Small intestine (tissue), 16 donors: Measurements from ENCODE around the gene KHDC3L. TPM values are rescaled to one million over a fixed set of nuclear protein-coding genes. Genes with fewer than 3 reads are reported as not detected.

Experiments
- DNase-seq, 2 donors: peaks; one replicate each; pipeline versions ENCODE4 v3.0.0 to v3.0.0-alpha.2; 2013
- FAIRE-seq: peaks from 2 replicates; lab custom pipeline; 2012; peaks lifted over from hg19 to GRCh38; lab: Jason Lieb, UNC
- H3K27ac ChIP-seq, 3 donors: one replicate each; pipeline ENCODE4 v1.5.1; 2013; ENCODE audit warnings: low read length in 2 of 3, mild to moderate bottlenecking in 2 of 3, control low read depth in 1 of 3, inconsistent platforms in 1 of 3, low read depth in 1 of 3, moderate library complexity in 1 of 3
- H3K27me3 ChIP-seq, 3 donors: one replicate each; pipeline ENCODE4 v1.6.1; 2013; ENCODE audit warnings: low read length in 3 of 3, inconsistent platforms in 1 of 3; ENCODE audit not compliant: control insufficient read depth in 3 of 3, insufficient read depth in 3 of 3
- H3K36me3 ChIP-seq, 3 donors: one replicate each; pipeline ENCODE4 v1.6.1; 2013; ENCODE audit warnings: low read length in 3 of 3, inconsistent platforms in 1 of 3, low read depth in 1 of 3, mild to moderate bottlenecking in 1 of 3, moderate library complexity in 1 of 3; ENCODE audit not compliant: control insufficient read depth in 3 of 3, insufficient read depth in 2 of 3
- H3K4me1 ChIP-seq, 3 donors: one replicate each; pipeline ENCODE4 v1.6.1; 2013; ENCODE audit warnings: low read length in 2 of 3, inconsistent platforms in 1 of 3, low read depth in 1 of 3, mild to moderate bottlenecking in 1 of 3, moderate library complexity in 1 of 3; ENCODE audit not compliant: control insufficient read depth in 3 of 3, insufficient read depth in 2 of 3
- H3K4me3 ChIP-seq, 3 donors: one replicate each; pipeline ENCODE4 v1.5.1; 2013; ENCODE audit warnings: low read length in 3 of 3, control low read depth in 1 of 3, inconsistent platforms in 1 of 3, low read depth in 1 of 3, mild to moderate bottlenecking in 1 of 3, moderate library complexity in 1 of 3
- H3K9me3 ChIP-seq, 2 donors: one replicate each; pipeline ENCODE4 v1.6.1; 2013; ENCODE audit warnings: low read depth in 1 of 2, low read length in 1 of 2; ENCODE audit not compliant: control insufficient read depth in 2 of 2, insufficient read depth in 1 of 2
- WGBS, 3 donors: extraction: QIAGEN DNeasy Blood & Tissue Kit; methylation state at CpG; one replicate each; pipeline ENCODE4 v1.1.7; 2013; 5-methylcytosine and 5-hydroxymethylcytosine counted together
- long read RNA-seq, 10 donors: transcript quantifications; one replicate each; lab custom pipeline, GENCODE V29; 2026
- polyA plus RNA-seq, 4 donors: library from polyadenylated mRNA; stranded (reverse) in 3 of 4; unstranded in 1 of 4; fragments of 200-250 nt in 3 of 4; fragments of 120-200 nt in 1 of 4; gene quantifications; one replicate each; pipeline versions ENCODE4 v1.2.1 to v1.2.3, GENCODE V29; 2013
- donor health status: healthy with polysubstance abuse.
- donor health status: control.
- donor health status: control.
- donor health status: Bipolar disorder and iron deficiency.
- donor health status: healthy.

The KHDC3L gene
- not detected for polyA plus RNA-seq
- long read RNA-seq, donor 1 = 0 reads
- long read RNA-seq, donor 2 = 0 reads
- long read RNA-seq, donor 3 = 0 reads
- long read RNA-seq, donor 4 = 0 reads
- long read RNA-seq, donor 5 = 0 reads
- long read RNA-seq, donor 6 = 0 reads
- long read RNA-seq, donor 7 = 0 reads
- long read RNA-seq, donor 8 = 0 reads
- long read RNA-seq, donor 9 = 0 reads
- long read RNA-seq, donor 10 = 0 reads

GRCh38 chr6:73362358-73362757, at the start of gene KHDC3L:
Gene KHDC3L (plus strand): TSS chr6:73362658. CDS start chr6:73362730, 72 bp downstream.
- WGBS, 3 donors = 89 to 91% (median 91%) methylated on average over 23 of the region's 23 CpGs
- Histone ChIP-seq H3K4me1 (no peaks in the 10 kb centered on the region), H3K27me3 (no peaks in the 10 kb centered on the region), H3K9me3 (peaks cover 0 to 9% of the 10 kb centered on the region in 2 donors), H3K36me3 (no peaks in the 10 kb centered on the region), H3K27ac (no peak within 1 kb of the TSS), H3K4me3 (no peak within 1 kb of the TSS)
- FAIRE-seq (no peak), DNase-seq (no peak)

- 17 to 45% (median 40%) methylated on average over 55 to 61 of the region's 61 CpGs for WGBS, 3 donors
- H3K4me3 ChIP-seq = no peak overlapping the region
- H3K36me3 ChIP-seq = no peaks in the 10 kb centered on the region
- H3K27ac ChIP-seq = no peak overlapping the region
- DNase-seq = peak in 1 of 2 donors; percentile 28
- no peaks in the 10 kb centered on the region for H3K4me1 ChIP-seq
- H3K27me3 ChIP-seq = peaks cover 0 to 20% (median 10%) of the 10 kb centered on the region in 3 donors
- no peak for FAIRE-seq
- H3K9me3 ChIP-seq = peaks cover 0 to 22% of the 10 kb centered on the region in 2 donors
Measured at GRCh38 chr6:73314577-73315492, 47.6 kb upstream of the KHDC3L start.

DNA sequence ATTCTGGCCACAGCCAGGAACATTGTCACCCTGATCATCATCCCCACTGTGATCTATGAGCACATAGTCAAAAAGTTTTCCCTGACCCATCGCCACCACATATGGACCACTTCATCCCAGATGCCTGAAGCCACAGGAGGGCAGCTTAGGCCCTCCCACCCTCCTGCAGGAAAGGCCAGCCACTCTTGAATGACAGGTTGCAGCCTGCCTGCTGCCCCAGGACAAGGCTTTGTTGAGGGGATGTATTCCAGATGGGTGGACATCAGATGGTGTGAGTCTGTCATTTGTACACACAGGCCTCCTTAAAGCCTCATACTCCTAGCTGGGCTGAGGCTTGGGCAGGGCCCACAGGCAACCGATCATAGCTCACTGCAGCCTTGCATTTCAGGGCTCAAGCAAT, 39.1 kb upstream of the KHDC3L start:
- no peak for FAIRE-seq
- WGBS, 3 donors = 80 to 96% (median 95%) methylated on average over 2 of the region's 2 CpGs

DNA sequence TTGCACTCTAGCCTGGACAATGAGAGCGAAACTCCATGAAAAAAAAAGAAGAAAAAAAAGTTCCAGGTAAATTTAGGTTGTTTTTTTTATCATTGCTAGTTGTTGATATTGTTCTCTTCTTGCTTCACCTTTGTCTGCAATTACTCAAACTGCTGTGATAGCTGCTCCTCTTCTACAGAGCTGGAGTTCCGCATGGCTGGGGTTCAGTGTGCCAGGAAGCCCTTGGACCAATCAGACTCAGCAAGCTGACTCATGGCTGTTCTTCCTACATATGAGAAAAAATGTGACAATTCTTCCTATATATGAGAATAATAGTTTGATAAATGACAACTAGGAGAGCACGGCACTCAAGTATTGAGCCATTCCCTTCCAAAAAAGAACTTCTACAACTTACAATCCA, 36.8 kb upstream of the KHDC3L start:
- 83 to 91% (median 89%) methylated on average over 3 of the region's 3 CpGs for WGBS, 3 donors
- H3K4me1 ChIP-seq = no peaks in the 10 kb centered on the region
- no peaks in the 10 kb centered on the region for H3K36me3 ChIP-seq
- H3K4me3 ChIP-seq = no peak overlapping the region
- H3K27ac ChIP-seq = no peak overlapping the region
- no peak for DNase-seq
- no peak for FAIRE-seq
- peaks cover 0 to 2% (median 2%) of the 10 kb centered on the region in 3 donors for H3K27me3 ChIP-seq
- no peaks in the 10 kb centered on the region for H3K9me3 ChIP-seq

More for the DNA sequence above, 39.1 kb upstream of the KHDC3L start:
- Histone ChIP-seq H3K27ac (no peak overlapping the region), H3K27me3 (no peaks in the 10 kb centered on the region), H3K4me3 (no peak overlapping the region), H3K36me3 (no peaks in the 10 kb centered on the region), H3K4me1 (no peaks in the 10 kb centered on the region), H3K9me3 (peaks cover 0 to 12% of the 10 kb centered on the region in 2 donors)
- DNase-seq = no peak

DNA sequence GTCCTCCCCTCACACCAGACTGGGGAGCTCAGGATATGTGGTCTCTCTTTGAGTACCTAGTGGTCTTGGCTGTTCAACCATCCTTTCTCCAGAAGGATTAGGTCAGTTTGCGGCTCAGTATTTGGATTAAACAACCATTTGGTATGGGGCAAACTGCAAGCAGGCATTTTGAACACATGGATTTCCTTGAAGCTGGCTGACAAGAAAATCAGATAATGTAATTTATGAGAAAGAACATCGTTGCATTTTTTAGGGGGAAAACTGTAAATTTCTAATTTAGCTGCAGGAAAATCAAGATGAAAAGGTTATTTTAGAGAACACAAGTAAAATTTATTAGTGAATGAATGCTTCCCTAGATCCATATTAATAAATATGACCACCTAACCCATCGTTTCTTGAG, 33.7 kb upstream of the KHDC3L start:
- DNase-seq (no peak), FAIRE-seq (no peak)
- WGBS, 3 donors = 57 to 68% (median 59%) methylated on average over 3 of the region's 3 CpGs
- Histone ChIP-seq H3K9me3 (no peaks in the 10 kb centered on the region), H3K27me3 (peaks cover 0 to 5% (median 2%) of the 10 kb centered on the region in 3 donors), H3K27ac (no peak overlapping the region), H3K4me1 (no peaks in the 10 kb centered on the region), H3K4me3 (no peak overlapping the region), H3K36me3 (no peaks in the 10 kb centered on the region)

DNA sequence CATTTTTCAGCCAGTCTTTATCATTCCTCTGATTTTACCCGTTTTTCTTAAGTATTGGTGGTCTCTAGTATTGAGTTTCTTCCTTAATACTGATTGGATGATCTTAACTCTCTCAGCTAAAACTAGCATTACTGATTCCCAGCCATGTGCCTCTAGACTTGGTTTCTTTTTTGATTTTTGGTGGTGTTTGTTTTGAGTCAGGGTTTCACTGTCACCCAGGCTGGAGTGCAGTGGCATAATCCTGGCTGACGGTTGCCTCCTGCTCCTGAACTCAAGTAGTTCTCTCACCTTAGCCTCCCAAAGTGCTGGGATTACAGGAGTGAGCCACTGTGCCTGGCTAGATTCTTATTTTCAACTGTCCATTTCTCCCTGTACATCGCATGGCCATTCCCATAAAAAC, 33.3 kb upstream of the KHDC3L start:
- DNase-seq (no peak), FAIRE-seq (no peak)
- H3K4me1 ChIP-seq = no peaks in the 10 kb centered on the region
- H3K27ac ChIP-seq = no peak overlapping the region
- no peaks in the 10 kb centered on the region for H3K9me3 ChIP-seq
- H3K4me3 ChIP-seq = no peak overlapping the region
- WGBS, 3 donors = 42 to 58% (median 46%) methylated on average over 3 of the region's 3 CpGs
- no peaks in the 10 kb centered on the region for H3K36me3 ChIP-seq
- peaks cover 0 to 5% (median 2%) of the 10 kb centered on the region in 3 donors for H3K27me3 ChIP-seq

DNA sequence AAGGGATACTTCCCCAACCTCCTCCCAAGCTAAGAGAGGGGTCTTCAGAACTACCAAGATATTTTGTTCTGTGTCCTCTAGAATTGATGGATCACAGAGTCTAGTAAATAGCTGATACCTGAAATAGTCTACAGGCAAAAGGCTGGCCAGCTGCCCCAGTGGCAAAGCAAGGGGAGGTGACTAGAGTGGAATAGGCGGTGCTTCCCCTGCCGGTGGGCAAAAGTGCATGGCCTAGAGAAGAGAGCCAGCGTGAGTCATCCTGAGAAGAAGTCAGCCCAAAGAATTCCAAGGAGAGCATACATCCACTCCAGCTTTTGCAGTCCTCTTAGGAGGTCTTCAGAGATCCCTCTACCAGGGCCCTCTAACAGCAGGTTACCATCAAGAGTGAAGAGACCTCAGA, 23.1 kb upstream of the KHDC3L start:
- H3K36me3 ChIP-seq = no peaks in the 10 kb centered on the region
- 69 to 79% (median 74%) methylated on average over 3 of the region's 3 CpGs for WGBS, 3 donors
- no peak for DNase-seq
- FAIRE-seq = no peak
- H3K9me3 ChIP-seq = no peaks in the 10 kb centered on the region
- H3K27me3 ChIP-seq = no peaks in the 10 kb centered on the region
- H3K4me1 ChIP-seq = no peaks in the 10 kb centered on the region
- no peak overlapping the region for H3K27ac ChIP-seq
- no peak overlapping the region for H3K4me3 ChIP-seq

GRCh38 chr6:73340048-73340447, 22.4 kb upstream of the KHDC3L start:
- no peak overlapping the region for H3K4me3 ChIP-seq
- no peaks in the 10 kb centered on the region for H3K27me3 ChIP-seq
- no peaks in the 10 kb centered on the region for H3K4me1 ChIP-seq
- no peak overlapping the region for H3K27ac ChIP-seq
- no peaks in the 10 kb centered on the region for H3K9me3 ChIP-seq
- 12 to 45% (median 32%) methylated on average over 2 of the region's 2 CpGs for WGBS, 3 donors
- FAIRE-seq (no peak), DNase-seq (peak in 1 of 2 donors; percentile 14)
- H3K36me3 ChIP-seq = no peaks in the 10 kb centered on the region
